Umbilical cord (tissue), 2 donors: ENCODE measurements around the gene ILF3. TPM values are rescaled to one million over a fixed set of nuclear protein-coding genes. Genes with fewer than 3 reads are reported as not detected.
"Not testable (repeated sequence)": the region's sequence is repeated elsewhere in the genome, so short reads cannot be mapped to it uniquely, and the experiment has no call there.

ENCODE experiments used
- DNase-seq: peaks from one replicate; pipeline ENCODE4 v3.0.0-alpha.2; 2015; ENCODE audit warnings: low spot score
- total RNA-seq: library from RNA; depleted of rRNA; stranded (reverse); fragments of >200 nt; gene quantifications from one replicate; pipeline ENCODE4 v1.2.3, GENCODE V29; 2014; ENCODE audit warnings: low replicate concordance; ENCODE audit not compliant: insufficient read depth

Gene ILF3
- total RNA-seq, 1 donor from 2014 or later: 105 TPM

DNA sequence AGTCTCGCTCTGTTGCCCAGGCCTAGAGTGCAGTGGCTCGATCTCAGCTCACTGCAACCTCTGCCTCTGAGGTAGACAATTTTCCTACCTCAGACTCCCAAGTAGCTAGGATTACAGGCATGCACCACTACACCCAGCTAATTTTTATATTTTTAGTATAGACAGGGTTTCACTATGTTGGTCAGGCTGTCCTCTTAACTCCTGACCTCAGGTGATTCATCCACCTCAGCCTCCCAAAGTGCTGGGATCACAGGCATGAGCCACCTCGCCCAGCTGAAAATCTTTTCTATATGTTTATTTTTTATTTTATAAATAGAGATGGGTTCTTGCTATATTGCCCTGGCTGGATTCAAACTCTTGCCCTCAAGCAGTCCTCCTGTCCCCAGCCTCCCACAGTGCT lies 17.8 kb downstream of the ILF3 start:
- not testable (repeated sequence) for DNase-seq

DNA sequence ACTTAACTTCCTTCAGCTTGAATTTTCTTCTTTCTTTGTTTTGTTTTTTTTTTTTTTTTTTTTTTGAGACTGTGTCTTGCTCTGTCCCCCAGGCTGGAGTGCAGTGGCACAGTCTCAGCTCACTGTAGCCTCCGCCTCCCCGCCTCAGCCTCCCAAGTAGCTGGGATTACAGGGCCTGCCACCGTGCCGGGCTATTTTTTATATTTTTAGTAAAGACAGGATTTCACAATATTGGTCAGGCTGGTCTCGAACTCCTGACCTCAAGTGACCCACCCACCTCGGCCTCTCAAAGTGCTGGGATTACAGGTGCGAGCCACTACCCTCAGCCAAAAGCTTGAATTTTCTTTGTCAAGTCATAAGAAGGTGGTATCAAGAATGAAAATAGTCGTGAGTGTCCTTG lies 21.1 kb downstream of the ILF3 start:
- not testable (repeated sequence) for DNase-seq

DNA sequence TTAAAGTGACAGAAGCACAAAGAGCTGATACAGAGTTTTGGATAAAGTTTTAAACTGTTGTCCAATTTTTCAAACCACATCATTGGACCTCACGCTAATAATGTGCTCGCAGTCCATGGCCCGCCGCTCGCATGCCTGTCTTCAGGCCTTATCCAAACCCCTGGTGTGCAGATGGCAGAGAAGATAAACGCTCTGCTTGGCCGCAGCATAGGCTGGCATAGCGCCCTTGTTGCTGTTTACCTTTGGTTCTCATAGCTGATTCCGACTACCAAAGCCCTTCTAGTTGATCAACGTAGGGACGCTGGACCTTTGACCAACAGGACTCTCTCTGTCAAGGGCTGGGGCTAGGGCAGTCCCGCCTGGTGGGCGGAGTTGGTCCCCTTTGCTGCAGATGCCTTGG lies 23.6 kb downstream of the ILF3 start:
- DNase-seq: no peak

DNA sequence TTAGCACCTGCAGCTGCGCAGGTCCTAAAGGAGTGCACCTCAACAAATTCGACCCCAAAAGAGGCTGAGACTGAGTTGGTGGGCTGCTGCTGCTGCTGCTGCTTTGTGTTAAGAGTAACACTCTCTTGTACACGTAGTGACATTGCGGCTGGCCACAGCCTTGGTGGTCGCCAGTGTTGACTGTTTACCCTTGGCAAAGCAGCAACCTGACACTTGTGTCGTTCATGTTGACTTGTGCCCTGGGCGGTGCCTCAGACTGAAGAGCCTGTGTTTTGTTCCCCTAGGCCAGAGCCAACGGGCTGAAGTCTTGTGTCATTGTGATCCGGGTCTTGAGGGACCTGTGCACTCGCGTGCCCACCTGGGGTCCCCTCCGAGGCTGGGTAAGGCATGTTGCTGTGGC lies 24.7 kb downstream of the ILF3 start:
- no peak for DNase-seq

DNA sequence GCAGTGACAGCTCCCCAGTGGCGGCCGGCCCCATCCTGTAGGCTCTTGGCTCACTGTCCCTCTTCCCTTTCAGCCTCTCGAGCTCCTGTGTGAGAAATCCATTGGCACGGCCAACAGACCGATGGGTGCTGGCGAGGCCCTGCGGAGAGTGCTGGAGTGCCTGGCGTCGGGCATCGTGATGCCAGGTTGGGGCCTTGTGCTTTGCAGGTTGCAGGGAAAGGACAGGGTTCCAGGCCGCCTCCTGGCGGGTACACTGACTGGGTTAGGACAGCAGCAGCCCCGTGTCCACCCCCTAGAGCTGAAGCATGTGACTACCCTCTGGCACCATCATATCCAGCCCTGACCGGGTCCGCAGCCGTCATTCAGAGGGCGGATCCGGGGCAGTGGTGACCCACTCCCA lies 25.6 kb downstream of the ILF3 start:
- no peak for DNase-seq

DNA sequence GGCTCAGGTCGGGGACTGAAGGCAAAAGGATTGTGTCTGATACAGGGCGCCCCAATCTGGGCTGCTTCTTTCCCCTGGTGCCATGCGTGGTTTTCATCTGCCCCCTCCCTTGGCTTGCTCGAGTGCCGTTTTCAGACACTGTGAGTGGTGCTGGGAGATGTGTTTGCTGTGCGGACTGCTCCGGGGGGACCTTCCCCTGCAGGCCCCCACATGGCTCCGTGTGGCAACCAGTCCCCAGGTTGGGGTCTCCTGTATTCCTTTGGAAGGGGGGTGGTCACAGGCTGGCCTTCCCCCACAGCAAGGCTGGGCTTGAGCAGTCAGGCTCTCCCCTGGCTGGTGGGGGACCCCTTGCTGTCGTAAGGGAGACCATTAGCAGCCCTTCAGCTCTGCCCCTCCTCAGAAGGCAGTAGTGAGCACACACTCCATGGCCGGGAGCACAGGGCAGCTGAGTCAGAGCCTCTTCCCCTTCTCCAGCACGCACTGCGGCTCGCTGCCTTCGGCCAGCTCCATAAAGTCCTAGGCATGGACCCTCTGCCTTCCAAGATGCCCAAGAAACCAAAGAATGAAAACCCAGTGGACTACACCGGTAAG lies 26.5 kb downstream of the ILF3 start:
- no peak for DNase-seq

DNA sequence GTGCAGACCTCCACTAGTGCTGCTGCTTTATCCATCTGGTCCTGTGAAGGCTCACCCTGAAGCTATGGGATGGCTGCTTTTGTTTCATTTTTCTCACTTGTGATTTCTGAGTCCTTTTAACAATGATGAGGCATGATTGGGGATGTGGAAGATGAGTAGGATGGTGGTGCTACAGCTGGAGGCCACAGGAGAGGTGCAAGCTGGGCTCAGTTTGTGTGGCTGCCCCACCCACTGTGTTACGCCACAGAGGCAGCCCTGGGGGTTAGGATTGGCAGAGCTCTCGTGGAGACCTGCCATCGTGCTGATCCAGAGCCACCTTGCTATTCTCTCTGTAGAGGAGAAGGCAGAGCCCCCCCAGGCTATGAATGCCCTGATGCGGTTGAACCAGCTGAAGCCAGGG lies 27.5 kb downstream of the ILF3 start:
- DNase-seq: no peak

DNA sequence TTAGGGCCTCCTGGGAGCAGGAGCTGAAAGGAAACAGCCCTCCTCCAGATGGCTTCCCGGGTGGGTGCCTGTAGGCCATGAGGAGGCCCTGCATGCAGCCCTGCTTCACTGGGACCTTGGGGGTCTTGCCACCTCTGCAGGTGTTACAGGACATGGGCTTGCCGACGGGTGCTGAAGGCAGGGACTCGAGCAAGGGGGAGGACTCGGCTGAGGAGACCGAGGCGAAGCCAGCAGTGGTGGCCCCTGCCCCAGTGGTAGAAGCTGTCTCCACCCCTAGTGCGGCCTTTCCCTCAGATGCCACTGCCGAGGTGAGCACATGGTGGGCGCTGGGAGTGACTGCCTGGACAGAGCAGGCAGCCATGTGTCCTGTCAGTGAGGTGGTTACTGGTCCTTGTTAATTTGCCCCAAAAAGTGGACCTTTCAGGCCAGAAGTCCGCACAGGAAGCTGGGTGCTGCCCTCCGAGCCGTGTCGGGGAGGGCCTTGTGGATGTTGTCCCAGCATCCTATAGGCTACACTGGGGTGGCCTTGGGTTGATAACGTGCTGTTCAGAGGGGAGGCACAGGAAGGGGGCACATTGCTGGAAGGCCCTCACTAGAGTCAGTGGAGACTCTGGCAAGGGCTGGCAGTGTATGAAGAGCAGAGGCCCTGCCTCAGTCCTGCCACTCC lies 28.4 kb downstream of the ILF3 start:
- DNase-seq: no peak

DNA sequence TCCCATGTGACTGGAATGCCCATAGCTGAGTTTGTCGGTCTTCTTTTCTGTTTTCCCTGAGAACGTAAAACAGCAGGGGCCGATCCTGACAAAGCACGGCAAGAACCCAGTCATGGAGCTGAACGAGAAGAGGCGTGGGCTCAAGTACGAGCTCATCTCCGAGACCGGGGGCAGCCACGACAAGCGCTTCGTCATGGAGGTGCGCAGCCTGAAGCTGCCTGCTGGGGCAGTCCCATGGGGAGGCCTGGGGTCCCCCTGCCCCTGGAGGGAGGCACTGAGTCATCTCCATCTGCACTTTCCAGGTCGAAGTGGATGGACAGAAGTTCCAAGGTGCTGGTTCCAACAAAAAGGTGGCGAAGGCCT lies 28.9 kb downstream of the ILF3 start:
- no peak for DNase-seq

DNA sequence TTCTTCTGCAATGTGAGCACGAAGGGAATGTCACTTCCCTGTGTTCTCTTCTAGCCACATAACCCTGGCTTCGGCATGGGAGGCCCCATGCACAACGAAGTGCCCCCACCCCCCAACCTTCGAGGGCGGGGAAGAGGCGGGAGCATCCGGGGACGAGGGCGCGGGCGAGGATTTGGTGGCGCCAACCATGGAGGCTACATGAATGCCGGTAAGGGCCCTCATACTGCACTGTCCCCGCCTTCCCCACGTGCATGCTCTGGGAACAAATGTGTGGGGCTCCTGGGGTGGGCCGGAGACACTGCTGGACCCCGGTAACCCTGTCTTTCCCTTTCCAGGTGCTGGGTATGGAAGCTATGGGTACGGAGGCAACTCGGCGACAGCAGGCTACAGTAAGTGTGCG lies 29.4 kb downstream of the ILF3 start:
- DNase-seq: no peak

DNA sequence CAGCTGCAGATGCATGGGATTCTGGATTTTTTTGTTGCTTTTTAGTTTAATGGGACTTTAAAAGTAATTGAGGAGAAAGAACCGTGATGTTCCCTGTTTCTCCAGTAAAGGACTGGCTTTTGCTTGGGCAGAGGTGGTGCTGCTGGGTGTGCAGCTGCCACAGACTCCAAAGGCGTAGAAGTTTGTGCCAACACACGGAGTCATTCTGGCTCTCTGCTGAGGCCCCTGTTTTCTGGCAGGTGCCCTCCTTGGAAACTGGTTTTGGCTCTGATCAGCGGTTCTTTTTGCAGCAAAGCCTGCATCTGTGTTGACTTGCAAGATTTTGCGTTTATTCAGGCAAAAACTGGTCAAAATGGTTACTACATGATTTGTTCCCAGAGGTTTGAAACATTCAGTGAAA lies 31.1 kb downstream of the ILF3 start:
- no peak for DNase-seq

DNA sequence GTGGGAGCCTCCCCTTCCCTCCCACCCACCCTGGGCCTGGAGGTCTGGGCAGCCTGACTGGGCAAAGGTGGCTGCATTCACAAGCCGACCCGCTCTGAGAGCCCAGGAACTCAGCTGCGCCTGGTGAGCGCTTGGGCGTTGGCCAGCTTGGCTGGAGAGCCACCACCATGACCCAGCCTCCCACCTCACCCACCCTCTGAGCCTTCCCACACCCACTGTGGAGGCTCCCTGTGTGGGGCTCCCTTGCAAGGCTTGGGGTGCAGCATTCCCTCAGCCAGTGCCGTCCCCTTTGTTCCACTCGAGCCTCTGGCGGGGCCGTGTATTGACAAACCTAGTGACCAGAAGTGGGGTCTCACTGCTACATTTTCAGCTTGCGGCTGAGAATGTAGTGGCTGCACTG lies 32.0 kb downstream of the ILF3 start:
- DNase-seq: no peak

DNA sequence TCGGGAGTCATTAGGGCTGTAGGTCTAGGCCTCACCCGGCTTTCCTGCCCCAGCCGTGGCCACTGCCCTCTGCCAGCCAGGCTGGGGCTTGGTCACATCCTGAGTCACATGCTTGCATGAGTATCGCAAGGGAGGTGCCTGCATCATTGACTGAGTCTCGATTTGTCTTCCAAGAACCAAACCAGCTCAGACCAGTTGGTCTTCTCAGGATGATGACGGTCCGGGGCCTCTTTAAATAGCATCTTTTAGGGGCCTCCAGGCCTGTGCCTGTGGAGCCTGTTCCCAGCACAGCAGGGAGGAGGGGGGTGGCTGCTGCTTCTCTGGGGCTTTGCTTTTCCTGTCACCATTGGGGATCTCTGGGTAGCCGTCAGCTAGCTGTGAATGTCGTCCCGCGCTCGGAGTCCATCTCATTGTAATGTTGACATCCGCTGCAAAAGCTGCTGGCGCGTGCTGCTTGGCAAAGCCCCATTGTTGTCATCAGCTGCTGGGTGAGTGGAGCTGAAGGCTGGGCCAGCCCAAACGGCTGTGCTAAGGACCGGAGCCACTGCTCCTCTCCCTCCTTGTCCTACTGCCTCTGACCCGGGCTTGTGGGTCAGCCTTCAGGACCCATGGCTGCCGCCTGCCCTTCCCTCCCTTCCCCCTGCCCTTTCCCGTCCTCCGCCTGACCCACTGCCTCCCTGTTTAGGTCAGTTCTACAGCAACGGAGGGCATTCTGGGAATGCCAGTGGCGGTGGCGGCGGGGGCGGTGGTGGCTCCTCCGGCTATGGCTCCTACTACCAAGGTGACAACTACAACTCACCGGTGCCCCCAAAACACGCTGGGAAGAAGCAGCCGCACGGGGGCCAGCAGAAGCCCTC lies 32.7 kb downstream of the ILF3 start:
- DNase-seq: no peak

DNA sequence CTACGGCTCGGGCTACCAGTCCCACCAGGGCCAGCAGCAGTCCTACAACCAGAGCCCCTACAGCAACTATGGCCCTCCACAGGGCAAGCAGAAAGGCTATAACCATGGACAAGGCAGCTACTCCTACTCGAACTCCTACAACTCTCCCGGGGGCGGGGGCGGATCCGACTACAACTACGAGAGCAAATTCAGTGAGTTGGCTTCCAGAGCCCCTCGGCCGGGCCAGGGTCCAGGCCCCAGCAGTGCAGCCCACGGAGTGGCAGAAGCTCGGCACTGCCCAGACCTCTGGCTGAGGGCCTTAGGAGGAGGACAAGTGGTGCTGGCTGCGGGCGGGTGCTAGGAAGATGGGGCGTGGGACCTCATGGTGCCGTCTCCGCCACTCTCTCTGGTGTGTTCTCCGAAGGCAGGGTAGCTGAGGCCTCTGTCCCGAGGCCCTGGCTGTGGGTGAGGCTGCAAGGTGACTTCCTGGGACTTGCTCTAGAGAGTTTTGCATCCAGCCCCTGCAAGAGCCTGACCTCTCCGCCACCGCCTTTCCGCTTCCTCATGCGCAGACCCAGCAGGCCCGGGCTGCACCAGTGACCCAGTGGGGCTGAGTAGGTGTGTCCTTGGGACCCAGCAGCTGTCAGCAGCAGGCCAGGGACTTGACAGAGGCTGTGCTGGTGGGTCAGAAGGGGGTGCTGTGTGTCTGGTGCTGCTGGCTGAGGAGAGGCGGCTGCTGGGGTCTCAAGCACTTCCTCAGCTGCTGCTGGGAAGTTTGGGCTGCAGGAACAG lies 33.6 kb downstream of the ILF3 start:
- DNase-seq: no peak

DNA sequence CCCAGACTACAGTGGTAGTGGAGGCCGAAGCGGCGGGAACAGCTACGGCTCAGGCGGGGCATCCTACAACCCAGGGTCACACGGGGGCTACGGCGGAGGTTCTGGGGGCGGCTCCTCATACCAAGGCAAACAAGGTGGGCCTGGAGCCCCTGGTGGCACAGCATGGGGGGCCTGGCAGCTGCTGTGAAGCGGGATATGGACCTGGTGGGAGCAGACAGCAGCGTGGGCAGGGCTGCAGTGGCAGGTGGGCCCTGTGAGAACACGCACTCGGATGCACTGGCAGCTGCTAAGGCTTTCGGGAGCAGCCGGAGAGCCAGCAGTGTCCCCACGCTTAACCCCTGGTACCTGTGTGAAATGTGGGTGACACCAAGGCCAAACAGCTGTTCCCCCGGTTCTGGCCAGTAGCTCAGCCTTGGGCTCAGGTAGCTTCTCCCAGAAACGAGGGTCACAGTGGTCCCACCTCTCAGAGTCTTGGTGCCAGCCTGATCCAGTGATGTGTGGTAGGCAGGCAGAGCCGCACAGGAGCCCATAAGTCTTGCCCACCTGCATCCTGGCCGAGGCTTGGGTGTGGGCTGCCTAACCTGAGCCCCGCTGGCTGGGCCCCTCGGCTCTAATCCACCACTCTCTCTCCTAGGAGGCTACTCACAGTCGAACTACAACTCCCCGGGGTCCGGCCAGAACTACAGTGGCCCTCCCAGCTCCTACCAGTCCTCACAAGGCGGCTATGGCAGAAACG lies 34.6 kb downstream of the ILF3 start:
- DNase-seq: no peak

DNA sequence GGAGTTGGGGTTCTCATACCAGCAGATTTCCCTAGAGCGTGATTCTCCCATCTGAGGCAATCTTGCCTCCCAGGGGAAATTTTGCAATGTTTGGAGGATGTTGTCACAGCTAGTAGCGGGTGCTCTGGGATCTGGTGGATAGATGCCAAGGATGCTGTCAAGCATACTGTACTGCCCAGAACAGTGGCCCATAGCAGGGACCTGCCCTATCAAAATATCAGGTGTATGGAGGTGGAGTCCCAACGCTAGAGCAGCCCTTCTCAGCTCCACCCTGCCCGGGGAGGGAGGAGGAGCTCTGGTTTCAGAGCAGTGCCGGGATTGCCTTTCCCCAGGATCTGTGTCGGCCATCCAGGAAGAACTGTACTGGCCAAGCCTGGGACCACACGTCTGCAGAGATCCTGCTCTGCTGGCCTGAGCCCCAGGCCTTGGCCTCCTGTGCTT lies 36.2 kb downstream of the ILF3 start:
- no peak for DNase-seq

DNA sequence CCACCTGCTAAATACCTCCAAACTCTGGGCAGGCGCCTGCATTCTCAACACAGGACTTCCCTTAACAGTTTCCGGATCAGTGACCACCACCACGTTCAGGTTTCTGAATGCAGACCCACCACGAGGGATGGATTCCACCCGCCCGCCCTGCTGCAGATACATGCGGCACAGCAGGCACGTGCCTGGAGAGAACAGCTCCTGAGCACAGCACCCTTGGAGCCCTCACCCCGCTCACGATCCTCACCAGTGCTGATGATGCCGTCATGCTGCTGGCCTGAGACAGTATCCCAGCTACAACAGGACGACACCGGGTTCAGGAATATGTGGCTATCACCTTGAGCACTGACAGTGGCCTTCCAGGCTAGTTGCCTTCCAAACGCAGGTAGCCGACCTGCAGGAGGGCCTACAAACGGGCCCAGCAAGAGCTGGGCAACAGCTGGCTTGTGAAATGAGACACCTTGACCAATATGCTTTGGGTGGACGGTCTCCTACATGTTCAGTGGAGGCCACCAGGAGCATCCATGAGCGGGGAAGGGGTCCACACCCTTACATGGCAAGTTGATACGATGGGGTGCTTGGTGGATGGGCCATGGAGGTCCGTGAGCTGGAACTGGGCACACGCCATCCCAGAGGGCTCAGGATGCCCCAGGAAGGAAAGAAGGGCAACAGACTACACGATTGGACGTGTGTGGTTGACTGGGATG lies 37.2 kb downstream of the ILF3 start:
- DNase-seq: no peak

DNA sequence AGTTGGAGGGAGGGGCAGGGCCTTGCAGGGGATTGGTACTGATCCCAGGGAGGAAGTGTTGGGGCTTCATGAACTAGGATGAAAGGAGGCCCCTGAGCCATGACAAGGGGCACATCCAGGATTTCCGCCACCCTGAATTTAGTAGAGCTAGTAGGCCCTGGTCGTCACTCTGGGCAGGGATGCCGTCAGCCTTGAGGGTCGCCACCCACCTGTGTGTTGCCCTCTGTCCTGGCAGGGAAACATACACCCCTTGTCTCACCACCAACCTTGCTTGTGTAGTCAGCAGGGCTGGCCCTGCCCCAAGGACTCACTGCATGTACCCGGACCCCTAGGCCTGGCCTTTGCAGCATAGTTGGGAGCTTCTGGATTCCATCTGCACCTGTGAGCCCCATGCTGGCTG lies 37.7 kb downstream of the ILF3 start:
- DNase-seq: no peak

DNA sequence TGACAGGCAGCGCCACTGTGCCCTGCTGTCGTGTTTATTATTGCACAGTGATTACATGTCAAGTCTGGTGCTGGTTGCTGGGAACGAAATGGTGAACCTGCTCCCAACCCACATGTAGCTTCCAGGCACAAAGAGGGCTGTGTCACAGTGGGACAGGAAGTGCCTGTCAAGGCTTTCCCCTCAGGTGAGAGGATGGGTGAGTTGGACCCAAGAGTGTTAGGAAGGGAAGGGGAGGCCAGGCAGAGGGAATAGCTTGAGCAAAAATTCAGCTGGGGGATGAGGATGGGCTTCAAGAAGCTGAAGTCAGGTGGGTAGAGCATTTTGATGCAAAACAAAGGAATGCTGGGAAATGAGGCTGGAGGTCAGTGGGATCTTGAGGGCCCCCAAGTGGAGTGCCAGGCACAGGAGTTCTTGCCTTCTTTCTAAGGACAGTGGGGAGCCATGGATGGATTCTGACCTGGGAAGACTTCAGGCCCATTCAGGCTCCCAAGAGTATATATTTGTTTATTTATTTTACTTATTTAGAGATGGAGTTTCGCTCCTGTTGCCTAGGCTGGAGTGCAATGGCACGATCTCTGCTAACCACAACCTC lies 38.6 kb downstream of the ILF3 start:
- no peak for DNase-seq

DNA sequence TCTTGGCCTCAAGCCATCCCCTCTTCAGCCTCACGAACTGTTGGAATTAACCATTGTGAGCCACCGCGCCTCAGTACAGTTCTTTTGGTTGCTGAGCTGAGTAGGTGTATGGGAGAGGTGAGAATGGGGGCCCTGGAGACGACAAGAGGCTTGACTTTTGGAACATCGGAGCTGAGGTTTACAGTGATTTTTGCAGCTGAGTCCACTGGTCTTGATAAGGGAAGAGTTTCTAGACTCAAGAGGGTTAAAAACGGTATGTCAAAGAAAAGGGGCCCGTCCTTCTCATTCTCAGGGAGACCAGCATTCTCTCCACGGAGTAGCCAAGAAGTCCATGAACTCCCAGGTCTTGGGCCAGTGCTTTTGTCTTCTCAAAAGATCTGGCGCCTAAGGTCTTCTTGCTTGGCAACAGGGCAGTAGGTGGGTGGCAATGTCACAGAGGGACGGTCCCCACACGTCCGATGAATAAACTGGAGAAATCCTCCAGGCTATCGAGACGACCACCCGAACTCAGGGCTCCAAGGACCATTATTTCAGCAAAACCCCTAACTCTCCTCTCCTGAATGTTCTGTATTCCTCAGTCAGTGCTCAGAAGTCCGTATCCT lies 40.7 kb downstream of the ILF3 start:
- DNase-seq: no peak
